HEK293T (cell line): Measurements from ENCODE around the gene ASB16.

Experiments
- BHLHE40 ChIP-seq: fragments of 450-650 bp; IDR thresholded peaks from 2 replicates; pipeline ENCODE4 v1.6.1; 2016; ENCODE audit warnings: mild to moderate bottlenecking, moderate library complexity, borderline replicate concordance
- ELF4 ChIP-seq: fragments of 450-650 bp; IDR thresholded peaks from 2 replicates; pipeline ENCODE4 v1.6.1; 2017; ENCODE audit warnings: antibody characterized with exemption
- FOXM1 ChIP-seq: fragments of 450-650 bp; IDR thresholded peaks from 2 replicates; pipeline ENCODE4 v1.6.1; 2017; ENCODE audit warnings: mild to moderate bottlenecking, borderline replicate concordance
- HDGF ChIP-seq: fragments of 450-650 bp; IDR thresholded peaks from 2 replicates; pipeline ENCODE4 v1.6.1; 2017; ENCODE audit warnings: antibody characterized with exemption, borderline replicate concordance
- L3MBTL2 ChIP-seq: fragments of 450-650 bp; conservative IDR thresholded peaks from 2 replicates; pipeline ENCODE4 v1.6.1; 2016; ENCODE audit warnings: mild to moderate bottlenecking
- LEF1 ChIP-seq: fragments of 450-650 bp; IDR thresholded peaks from 2 replicates; pipeline ENCODE4 v1.6.1; 2017; ENCODE audit warnings: mild to moderate bottlenecking, borderline replicate concordance
- NFRKB ChIP-seq: fragments of 450-650 bp; IDR thresholded peaks from 2 replicates; pipeline ENCODE4 v1.6.1; 2016; ENCODE audit warnings: mild to moderate bottlenecking, moderate library complexity
- SUZ12 ChIP-seq: fragments of 450-650 bp; IDR thresholded peaks from 2 replicates; pipeline ENCODE4 v1.6.1; 2016; ENCODE audit warnings: mild to moderate bottlenecking
- TARDBP ChIP-seq: fragments of 450-650 bp; IDR thresholded peaks from 2 replicates; pipeline ENCODE4 v1.6.1; 2016
- ZNF384 ChIP-seq: fragments of 450-650 bp; IDR thresholded peaks from 2 replicates; pipeline ENCODE4 v1.6.1; 2016

GRCh38 chr17:44219616-44220212 lies 49.2 kb downstream of the ASB16 start, which contains the start of gene UBTF:
- TF ChIP-seq FOXM1: no peak
- TF ChIP-seq L3MBTL2: no peak
- no peak for TF ChIP-seq ZNF384
- no peak for TF ChIP-seq BHLHE40
- no peak for TF ChIP-seq TARDBP
- TF ChIP-seq ELF4: no peak
- TF ChIP-seq NFRKB: no peak
- no peak for TF ChIP-seq SUZ12
- no peak for TF ChIP-seq LEF1
- no peak for TF ChIP-seq HDGF
